GM19452 (cell line): ENCODE measurements around the gene IQSEC1.

Source experiments
- ATAC-seq: cut with Tn5 transposase; IDR thresholded peaks from one replicate; pipeline ENCODE4 v1.9.1; 2021; ENCODE audit not compliant: unreplicated experiment

IQSEC1 gene

DNA sequence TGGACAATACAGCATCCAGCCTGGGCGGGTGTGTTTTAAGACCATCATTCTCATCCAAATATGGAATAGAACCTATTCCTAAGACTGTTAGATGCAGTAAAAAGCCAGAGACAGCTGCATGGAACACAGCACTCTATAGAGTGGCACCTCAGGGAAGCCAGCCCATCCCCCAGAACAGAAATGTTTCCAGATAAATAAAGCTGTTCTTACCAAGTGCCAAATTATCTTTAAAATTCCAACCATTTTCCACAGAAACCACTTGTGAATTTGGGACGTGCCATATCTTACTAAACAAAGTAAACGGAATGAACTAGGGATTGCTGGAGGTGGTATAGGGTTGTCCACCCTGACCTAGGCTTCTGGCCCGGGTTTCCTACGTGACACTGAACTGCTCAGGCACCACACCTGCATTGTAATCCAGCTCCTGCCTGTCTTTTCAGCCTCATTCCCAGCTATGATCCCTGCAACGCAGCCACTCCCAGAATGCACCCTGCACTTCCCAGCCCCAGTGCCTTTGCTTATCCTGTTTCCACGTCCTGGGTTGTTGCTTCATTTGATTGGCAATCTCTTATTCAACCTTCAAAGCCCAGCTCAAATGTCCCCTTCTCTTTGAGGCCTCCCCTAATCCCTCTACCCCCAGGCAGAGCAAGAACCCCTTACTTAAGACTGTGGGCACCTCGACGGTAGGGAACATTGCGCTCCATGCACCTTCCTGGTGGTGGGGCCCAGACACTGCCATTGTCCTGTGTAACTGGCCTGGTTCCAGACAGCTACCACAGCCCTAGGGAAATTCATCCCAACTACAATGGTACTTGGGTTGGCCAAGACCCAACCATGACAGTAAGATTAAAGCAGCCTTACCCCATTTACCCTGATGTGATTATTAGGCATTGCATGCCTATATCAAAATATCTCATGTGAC, 100.2 kb downstream of the IQSEC1 start:
- no peak for ATAC-seq

DNA sequence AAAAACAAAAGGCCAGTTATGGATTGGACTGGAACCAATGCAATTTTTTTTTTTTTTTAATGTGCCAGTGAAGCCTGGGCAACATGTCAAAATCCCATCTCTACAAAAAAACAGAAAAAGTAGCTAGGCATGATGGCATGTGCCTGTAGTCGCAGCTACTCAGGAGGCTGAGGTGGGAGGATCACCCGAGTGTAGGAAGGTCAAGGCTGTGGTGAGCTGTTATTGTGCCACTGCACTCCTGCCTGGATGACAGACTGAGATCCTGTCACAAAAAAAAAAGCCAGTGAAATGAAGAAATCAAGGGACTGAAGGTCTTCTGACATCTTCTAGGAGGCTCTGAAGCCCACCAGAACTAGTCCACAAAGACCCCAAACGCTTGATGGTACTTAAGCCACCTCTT, 101.2 kb downstream of the IQSEC1 start:
- no peak for ATAC-seq

DNA sequence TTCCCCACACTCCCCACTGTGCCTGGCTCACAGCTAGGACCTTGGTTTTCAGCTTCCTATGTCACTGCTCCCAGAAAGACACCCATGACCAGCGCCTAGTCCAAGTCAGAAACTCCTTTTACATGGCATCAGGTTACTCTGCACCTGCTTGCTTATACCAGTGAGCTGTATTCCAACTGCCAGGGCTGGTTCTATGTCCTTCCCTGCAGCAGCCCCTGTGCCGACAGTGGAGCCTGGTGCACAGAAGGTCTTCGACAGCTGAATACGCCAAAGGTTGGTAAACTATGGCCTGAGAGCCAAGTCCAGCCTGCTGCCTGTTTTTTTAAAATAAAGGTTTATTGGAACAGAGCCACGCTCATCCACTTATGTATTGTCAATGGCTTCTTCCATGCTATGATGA, 102.5 kb downstream of the IQSEC1 start:
- ATAC-seq, result no peak

DNA sequence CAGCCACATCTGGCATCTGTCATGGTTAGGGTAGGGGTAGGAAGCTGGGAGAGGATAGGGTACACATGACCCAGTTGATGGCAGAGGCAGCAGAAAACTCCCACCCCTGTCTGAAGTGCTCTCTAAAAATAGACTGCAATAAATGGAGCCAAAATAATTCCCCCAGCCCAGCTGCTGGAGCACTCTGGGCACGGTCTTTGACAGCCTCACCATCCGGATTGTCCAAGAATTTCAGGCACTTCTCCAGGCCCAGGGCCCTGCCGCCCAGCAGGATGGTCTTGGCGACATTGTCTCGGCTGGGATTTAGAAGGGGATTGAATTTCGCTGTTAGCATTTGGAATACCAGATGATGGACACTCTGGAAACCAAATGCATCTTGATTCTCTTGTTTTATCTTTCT, 103.7 kb downstream of the IQSEC1 start:
- no peak for ATAC-seq

DNA sequence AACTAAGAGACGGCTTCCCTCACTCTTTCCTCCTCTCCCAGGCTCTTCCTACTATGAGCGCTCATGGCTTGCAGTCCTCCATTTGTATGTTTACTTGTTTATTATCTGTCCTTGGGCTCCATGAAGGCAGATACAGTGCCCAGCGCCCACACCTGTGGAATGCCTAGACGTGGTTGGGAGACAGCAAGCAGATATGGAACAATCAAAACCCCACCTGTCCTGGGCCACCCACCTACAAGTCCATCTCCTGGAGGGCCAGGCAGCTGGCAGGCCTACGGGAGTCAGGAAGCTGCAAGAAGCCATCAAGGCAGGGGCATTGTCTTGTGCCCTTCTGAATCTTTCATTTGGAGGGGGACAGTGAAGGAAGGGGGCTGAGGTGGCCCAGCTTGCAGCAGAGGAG, 104.7 kb downstream of the IQSEC1 start:
- ATAC-seq, result no peak

DNA sequence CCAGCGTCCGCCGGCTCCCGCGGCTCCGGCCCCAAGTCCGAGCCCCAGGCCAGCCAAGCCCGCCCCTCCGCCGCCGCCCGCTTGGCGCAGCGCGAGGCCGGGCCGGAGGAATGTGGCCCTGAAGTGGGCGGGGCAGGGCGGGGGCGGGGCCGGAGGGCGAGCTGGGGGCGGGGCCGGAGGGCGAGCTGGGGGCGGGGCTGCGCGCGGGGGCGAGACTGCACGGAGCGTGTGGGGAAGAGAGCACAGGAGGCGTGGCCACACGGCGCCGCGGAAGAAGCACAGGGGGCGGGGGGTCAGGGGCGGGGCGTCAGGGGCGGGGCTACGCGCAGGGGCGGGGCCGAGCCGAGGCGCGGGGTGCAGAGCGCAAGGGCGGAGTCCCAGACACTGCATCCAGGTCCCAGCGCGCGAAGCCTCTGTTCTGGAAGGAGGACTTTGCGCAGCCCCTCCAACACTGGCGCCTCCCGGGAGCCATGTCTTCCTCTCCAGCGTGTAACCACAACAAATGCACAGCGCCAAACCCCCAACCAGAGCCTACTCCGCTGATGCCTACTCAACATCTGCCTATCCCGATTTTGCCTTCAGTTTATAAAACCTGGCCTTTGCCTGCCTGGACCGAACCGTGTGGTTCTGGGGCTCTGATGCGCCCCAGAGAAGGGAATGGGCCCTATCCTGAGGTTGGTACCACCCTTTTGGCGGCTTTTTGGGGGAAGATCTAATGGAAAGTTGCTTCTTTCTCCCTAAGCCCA, 105.5 kb downstream of the IQSEC1 start:
- peak; percentile 76 for ATAC-seq

DNA sequence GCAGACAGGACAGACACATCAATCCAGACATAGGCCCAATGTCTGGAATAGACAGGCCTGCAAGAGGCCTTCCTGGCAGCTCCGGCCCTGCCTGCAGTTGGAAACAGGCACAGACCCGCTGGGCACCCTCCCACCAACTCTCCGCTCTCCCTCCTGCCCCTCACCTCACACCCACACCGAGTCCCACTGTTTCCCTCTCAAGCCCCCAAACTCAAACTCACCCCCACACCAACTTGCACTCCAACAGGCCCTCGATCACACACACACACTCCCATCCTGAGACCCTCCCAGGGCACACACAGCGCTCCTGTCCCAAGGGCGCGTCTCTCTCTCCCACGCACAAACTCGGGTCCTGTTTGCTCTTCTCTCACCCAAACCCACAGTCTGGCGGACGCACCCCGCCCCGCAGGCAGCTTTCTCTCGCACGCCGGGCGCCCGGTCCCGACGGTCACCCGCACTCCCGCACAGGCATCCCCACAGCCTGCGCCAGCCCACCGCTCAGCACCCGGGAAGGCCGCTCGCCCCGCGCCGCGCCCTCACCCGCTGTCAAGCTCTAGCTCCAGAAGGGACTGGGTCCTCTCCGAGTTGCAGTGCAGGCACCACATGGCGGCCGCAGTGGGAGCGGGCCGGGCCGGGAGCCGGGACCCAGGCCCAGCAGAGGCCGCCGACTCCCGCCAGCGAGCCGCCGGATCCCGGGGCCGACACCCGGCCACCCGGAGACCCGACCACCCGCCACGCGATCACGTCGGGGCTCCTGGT, 106.2 kb downstream of the IQSEC1 start:
- ATAC-seq, result peak; percentile 23

DNA sequence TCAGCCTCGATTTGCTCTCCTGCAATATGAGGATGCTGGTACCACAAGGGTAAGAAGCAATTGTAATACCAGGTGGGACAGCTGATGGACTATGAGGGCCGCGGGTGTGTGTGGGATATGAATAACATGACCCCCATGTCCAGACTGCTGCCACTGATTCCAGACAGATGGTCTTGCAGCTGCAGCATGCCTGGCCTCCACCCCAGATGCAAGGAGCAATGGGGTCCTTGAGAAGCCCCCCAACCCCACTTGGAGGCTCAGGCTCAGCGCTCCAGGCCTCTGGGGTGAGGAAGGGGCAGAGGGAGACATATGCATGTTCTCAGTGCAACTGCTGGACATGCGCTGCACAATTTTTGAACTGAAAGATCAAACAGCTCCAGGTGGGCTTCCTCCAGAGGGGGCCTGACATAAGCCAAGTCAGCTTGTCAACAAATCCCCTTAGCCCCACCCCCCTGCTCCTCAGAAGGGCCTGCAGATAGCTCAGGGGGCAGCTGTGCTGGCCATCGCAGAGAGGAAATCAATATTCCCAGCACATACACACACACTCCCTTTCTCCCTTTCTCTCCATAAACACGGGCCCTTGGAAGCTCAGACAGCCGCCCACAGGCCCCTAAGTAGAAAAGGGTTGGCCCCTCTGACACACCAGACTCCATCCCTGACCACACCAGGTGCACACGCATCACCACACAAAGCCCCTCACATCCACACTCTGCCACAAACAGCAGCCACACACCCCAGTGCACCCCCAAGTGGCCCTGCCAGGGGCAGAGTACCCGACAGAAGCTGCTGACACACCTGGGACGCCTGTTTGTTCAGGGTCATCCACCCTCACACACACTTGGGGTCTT, 107.0 kb downstream of the IQSEC1 start:
- ATAC-seq, result no peak

DNA sequence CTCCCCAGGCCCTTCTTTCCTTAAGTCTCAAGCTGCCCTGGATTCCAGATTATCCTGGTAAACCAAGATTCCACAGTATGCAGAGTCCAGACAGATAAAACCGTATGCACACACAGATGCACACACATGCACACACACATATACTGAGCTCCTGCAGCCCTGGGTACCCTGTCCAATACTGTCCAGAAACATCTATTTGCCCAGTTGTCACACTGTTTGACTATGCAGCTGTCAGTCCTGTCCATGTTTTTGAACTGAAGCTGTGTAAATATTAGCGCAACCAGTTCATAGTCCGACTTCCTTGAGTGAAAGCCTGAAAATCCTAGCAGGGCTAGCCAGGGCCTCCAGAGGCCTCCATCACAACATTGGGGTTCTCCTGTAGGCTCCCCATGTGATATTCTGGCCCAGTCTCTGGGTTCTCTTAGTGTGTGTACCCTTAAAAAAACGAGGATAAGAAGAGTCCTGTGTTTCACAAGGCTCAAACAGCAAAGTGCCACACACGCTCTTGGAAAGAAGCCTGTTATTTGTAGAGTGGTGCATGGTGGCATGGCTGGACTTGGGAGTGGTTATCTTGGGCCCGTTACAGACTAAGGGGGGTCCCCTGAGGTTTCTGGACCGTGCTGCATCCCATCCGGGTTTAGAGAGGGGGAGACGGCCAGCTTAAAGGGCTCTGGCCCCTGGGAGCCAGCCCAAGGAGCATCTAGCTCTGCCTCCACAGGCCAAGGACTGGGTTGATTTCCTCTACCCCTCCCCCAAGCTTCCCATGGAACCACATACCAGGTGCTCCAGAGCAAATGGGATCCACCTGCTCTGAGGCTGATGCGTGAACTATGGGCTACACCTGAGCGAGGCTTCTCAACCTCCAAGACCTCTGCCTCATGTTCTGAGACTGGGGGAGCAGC, 108.3 kb downstream of the IQSEC1 start:
- no peak for ATAC-seq

DNA sequence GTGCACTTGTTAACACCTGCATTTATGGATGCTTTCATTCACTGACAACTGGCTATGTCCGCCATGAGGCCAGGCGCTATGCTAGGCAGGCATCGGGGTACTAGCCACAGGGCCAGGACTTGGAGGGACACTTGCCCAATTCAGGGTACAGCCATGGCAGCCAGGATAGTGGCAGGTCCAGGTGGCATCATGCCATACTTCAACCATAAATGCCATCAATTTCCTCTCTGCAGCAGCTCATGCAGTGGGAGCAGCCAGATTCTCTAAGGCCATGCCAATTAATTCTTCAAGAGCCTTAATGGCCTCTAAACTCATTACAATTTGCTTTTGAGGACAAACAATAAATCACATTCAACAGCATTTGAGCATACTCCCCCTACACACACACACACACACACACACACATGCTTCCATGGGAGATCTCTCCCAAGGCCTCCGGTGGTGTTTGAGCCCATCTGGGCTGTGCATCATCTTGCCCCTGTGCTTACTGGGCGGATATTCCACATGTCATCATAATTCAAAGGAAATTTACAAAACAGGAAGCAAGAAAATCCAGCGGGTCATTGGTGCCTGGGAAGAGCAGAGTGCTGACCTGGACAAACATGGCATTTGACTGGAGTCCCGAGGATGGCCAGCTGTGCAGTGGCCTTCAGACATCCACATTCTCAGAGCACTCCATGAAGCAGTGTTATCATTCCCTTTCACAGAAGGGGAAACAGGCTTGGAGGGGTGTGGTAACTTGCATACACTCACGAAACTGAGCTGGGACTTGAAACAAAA, 109.1 kb downstream of the IQSEC1 start:
- ATAC-seq, result no peak

DNA sequence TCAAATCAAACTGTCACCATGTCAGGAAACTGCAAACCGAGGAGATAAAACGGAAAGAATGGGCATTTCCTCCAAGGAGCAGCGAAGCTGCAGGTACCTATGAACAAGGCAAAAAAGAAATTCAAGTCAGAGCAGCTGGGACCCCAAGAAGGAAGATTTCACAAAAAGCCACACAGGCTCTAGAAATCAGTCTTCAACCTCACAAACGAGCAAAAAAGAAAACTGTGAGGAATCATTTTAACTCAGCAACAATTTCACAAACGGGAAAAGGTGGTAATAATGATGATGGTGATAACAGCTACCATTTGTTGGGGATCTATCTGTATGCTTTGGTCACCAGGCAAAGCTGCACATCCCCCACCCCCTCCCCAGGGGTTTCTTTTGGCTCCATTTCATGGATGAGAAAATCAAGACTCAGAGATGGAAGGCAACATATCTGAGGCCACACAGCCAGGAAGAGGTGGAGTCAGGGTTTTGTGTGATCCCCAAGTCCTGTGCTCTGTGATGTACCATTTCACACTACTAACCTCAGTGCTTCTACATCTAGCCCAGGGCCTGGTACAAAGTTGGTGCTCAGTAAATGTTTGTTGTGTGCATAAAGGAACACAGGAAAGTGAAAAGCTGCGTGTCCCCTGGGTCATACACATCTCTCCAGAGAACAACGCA, 109.9 kb downstream of the IQSEC1 start:
- no peak for ATAC-seq

DNA sequence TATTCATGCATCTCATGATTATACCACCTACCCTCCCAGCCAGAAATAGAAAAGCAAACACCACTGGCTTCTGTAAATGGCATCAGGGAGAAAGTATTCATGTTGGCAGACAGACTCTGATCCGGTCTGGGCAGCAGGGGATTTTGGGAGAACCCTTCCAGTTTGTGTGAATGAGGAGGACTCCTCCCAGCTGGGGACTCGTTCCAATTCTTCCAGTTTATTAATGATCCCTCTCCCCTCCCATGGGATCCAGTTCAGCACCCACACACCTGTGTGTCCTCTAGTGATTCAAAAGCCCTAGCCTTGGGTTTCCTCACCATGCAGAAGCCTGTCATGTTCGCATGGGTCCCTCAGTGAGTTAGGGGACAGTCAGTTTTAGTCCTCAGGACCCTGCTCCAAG, 110.9 kb downstream of the IQSEC1 start:
- ATAC-seq, result no peak

DNA sequence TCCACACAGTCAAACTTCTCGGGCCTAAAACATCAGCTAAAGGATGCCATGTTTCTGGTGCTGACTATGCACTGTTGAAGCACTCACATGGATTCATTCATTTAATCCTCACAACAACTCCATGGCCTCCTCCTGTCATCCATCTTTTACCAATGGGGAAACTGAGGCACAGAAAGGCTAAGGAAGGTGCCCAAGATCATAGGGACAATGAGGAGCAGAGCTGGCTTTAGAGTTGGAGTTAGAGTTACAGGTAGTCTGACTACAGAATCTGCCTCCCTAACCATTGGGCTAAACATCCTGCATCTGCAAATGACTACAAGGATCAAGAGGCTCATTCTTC, 111.6 kb downstream of the IQSEC1 start:
- no peak for ATAC-seq

DNA sequence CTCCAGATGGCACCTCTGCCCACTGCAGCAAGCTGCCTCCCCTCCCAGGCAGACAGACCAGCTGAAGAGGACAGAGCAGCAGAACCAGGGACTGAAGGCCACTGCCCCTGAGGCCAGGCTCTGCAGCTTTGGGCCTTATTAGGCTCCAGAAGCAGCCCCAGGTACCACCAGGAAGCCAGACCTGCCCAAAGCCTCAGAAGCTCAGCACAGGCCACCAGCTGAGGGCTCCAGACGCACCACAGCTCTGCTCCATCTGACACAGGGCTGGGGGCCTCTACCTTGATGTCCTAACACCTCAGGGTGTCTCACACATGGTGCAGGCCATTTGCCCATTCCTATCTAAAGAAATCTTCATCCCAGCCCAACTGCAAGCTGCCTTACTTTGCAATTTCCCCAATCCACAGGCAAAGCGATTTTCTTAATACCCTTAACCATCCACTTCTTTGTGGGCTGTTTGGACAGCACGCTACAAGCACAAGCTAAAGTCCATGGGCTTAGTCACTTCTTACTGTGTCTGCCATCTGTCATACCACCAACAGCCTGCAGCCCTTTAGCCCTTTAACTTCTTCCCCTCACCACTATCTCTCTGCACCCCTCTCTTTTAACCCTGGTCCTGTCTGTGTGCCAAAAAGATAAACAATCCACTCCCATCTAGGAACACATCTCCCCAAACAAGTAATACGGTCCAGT, 112.1 kb downstream of the IQSEC1 start:
- ATAC-seq, result no peak

DNA sequence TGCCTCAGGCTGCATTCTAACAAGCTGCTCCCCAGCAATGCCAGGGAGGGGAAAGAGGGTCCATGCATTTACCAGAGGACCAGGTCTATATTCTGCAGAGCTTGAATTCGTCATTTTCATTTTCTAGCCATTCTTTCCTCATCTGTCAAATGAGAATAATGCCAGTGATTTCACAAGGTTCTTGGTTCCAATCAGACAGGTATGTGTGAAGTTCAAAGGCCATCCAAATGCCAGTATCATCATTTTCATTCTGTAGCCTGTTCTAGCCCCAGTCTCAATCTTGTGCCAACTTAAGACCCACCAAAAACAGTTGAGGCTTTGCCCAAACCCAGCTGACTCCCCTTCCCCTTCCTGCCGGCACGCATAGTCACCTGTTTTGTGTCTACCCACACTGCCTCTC, 112.7 kb downstream of the IQSEC1 start:
- ATAC-seq, result no peak

DNA sequence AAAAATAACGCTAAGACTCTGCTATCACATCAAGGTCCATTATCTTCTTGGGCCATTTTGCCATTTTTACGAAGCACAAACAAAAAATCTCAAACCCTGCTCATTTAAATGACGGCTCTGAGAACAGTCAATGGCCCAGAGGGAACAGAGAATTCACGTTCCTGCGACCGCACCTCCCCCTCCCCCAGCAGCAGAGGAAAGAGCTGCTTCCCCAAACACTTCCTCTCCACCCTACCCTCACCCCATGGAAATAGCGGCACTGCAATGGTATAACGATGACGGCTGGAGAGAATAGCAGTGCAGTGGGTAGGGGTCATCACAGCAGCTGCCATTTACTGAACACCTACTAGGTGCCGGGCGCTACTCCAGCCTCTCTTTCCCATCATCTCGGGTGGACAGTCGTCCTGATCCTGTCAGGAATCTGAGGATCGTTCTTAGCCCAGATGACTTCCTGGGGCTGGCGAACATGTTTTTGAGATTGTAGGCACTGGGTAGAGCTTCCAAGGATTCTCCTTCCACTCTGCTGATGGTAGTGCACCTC, 113.3 kb downstream of the IQSEC1 start:
- no peak for ATAC-seq

DNA sequence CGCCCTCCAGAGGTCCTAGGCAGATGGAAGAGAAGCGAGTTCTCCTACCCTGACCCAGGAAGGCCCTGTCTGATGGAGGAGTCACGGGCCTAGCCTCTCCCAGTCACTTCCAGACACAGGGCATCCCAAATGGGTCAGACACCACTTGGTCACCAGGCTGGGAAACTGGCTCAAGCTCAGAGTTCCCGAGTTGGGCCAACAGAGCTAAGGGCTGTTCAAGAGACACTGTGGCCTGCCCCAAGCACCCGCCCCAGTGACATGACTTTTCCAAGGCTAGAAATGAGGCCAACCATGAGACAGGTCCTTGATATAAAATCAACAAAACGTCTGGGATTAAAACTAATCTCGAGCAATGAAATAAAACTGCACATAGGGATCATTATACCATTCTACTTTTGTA, 113.8 kb downstream of the IQSEC1 start:
- no peak for ATAC-seq
